ENCODE data around the gene KBTBD7.

Gene KBTBD7

GRCh38 chr13:41193919-41194824, at the start of gene KBTBD7:
KBTBD7 (minus strand) TSS chr13:41194569; CDS start chr13:41194257, 312 bp downstream.
- in situ Hi-C loops (cut with MboI; ENCODE audit: low sequenced_read_pairs), result no loop called here

GRCh38 chr13:41241626-41242025, 47.3 kb upstream of the KBTBD7 start:
- in situ Hi-C loops (cut with MboI; ENCODE audit: low sequenced_read_pairs), result no loop called here

- in situ Hi-C loops (cut with MboI; ENCODE audit: low sequenced_read_pairs), result no loop called here
Measured at GRCh38 chr13:41236369-41236768, 42.0 kb upstream of the KBTBD7 start.

GRCh38 chr13:41232578-41233480, 38.5 kb upstream of the KBTBD7 start:
- in situ Hi-C loops (cut with MboI; ENCODE audit: low sequenced_read_pairs), result no loop called here

GRCh38 chr13:41231786-41232185, 37.4 kb upstream of the KBTBD7 start:
- in situ Hi-C loops (cut with MboI; ENCODE audit: low sequenced_read_pairs), result no loop called here

GRCh38 chr13:41231025-41231677, 36.8 kb upstream of the KBTBD7 start:
- in situ Hi-C loops (cut with MboI; ENCODE audit: low sequenced_read_pairs), result no loop called here

- in situ Hi-C loops (cut with MboI; ENCODE audit: low sequenced_read_pairs), result no loop called here
Measured at GRCh38 chr13:41229356-41229755, 35.0 kb upstream of the KBTBD7 start.

- in situ Hi-C loops (cut with MboI; ENCODE audit: low sequenced_read_pairs), result no loop called here
Measured at GRCh38 chr13:41224113-41225110, 30.0 kb upstream of the KBTBD7 start.

- in situ Hi-C loops (cut with MboI; ENCODE audit: low sequenced_read_pairs), result no loop called here
Measured at GRCh38 chr13:41222259-41222852, 28.0 kb upstream of the KBTBD7 start.

GRCh38 chr13:41220401-41220800, 26.0 kb upstream of the KBTBD7 start:
- in situ Hi-C loops (cut with MboI; ENCODE audit: low sequenced_read_pairs), result no loop called here

GRCh38 chr13:41216160-41216559, 21.8 kb upstream of the KBTBD7 start:
- in situ Hi-C loops (cut with MboI; ENCODE audit: low sequenced_read_pairs), result no loop called here

- in situ Hi-C loops (cut with MboI; ENCODE audit: low sequenced_read_pairs), result no loop called here
Measured at GRCh38 chr13:41213919-41214318, 19.6 kb upstream of the KBTBD7 start.

- in situ Hi-C loops (cut with MboI; ENCODE audit: low sequenced_read_pairs), result no loop called here
Measured at GRCh38 chr13:41213316-41213715, 18.9 kb upstream of the KBTBD7 start.

- in situ Hi-C loops (cut with MboI; ENCODE audit: low sequenced_read_pairs), result no loop called here
Measured at GRCh38 chr13:41212881-41213280, 18.5 kb upstream of the KBTBD7 start.

GRCh38 chr13:41211062-41211461, 16.7 kb upstream of the KBTBD7 start:
- in situ Hi-C loops (cut with MboI; ENCODE audit: low sequenced_read_pairs), result no loop called here

GRCh38 chr13:41206467-41206866, 12.1 kb upstream of the KBTBD7 start:
- in situ Hi-C loops (cut with MboI; ENCODE audit: low sequenced_read_pairs), result no loop called here

GRCh38 chr13:41203810-41204209, 9.4 kb upstream of the KBTBD7 start:
- in situ Hi-C loops (cut with MboI; ENCODE audit: low sequenced_read_pairs), result no loop called here

GRCh38 chr13:41200126-41200525, 5.8 kb upstream of the KBTBD7 start:
- in situ Hi-C loops (cut with MboI; ENCODE audit: low sequenced_read_pairs), result no loop called here

- in situ Hi-C loops (cut with MboI; ENCODE audit: low sequenced_read_pairs), result no loop called here
Measured at GRCh38 chr13:41199526-41199925, 5.2 kb upstream of the KBTBD7 start.

- in situ Hi-C loops (cut with MboI; ENCODE audit: low sequenced_read_pairs), result no loop called here
Measured at GRCh38 chr13:41199079-41199478, 4.7 kb upstream of the KBTBD7 start.

Measured in hTERT RPE-1 (cell line).